NT2/D1 (cell line): ENCODE results near the gene EFNA4.

Experiments used
- DNase-seq: peaks from one replicate; pipeline ENCODE4 v3.0.0-alpha.2; 2011; ENCODE audit warnings: low read depth, low spot score
- H3K27me3 ChIP-seq: 2 replicates; pipeline ENCODE4 v1.6.0; 2011; ENCODE audit warnings: mild to moderate bottlenecking; ENCODE audit not compliant: insufficient read length, insufficient read depth
- H3K36me3 ChIP-seq: 2 replicates; pipeline ENCODE4 v1.6.1; 2011; ENCODE audit warnings: mild to moderate bottlenecking, low read length, mixed read lengths; ENCODE audit not compliant: insufficient read depth, insufficient read length
- H3K4me1 ChIP-seq: 2 replicates; pipeline ENCODE4 v1.5.1; 2011; ENCODE audit not compliant: insufficient read depth, insufficient read length
- H3K4me3 ChIP-seq: 2 replicates; pipeline ENCODE4 v1.5.1; 2011; ENCODE audit warnings: low read depth; ENCODE audit not compliant: insufficient read length
- H3K9ac ChIP-seq: 2 replicates; pipeline ENCODE4 v1.6.0; 2011; ENCODE audit warnings: low read depth; ENCODE audit not compliant: insufficient read length
- H3K9me3 ChIP-seq: 2 replicates; pipeline ENCODE4 v1.5.1; 2011; ENCODE audit warnings: mild to moderate bottlenecking, low read length; ENCODE audit not compliant: insufficient read depth
- SUZ12 ChIP-seq: IDR thresholded peaks from 2 replicates; pipeline ENCODE4 v1.6.1; 2011; ENCODE audit not compliant: insufficient read length, insufficient read depth; ENCODE audit errors: extremely low read depth
- YY1 ChIP-seq: IDR thresholded peaks from 2 replicates; pipeline ENCODE4 v1.6.1; 2011; ENCODE audit not compliant: insufficient read length, insufficient read depth
- ZNF274 ChIP-seq: IDR thresholded peaks from 2 replicates; pipeline ENCODE4 v1.6.1; 2011; ENCODE audit warnings: mild to moderate bottlenecking, low read depth, low read length

The EFNA4 gene

GRCh38 chr1:155043301-155043702 lies 20.2 kb upstream of the EFNA4 start:
- TF ChIP-seq YY1 (no peak), SUZ12 (no peak), ZNF274 (no peak)
- DNase-seq: no peak
- Histone ChIP-seq H3K36me3 (no peaks in the 10 kb centered on the region), H3K4me3 (no peak overlapping the region), H3K4me1 (peaks cover 33% of the 10 kb centered on the region), H3K27me3 (no peaks in the 10 kb centered on the region), H3K9me3 (no peaks in the 10 kb centered on the region), H3K9ac (no peak overlapping the region)

- DNase-seq: no peak
- Histone ChIP-seq H3K27me3 (no peaks in the 10 kb centered on the region), H3K4me1 (peaks cover 33% of the 10 kb centered on the region), H3K36me3 (no peaks in the 10 kb centered on the region), H3K4me3 (no peak overlapping the region), H3K9ac (no peak overlapping the region), H3K9me3 (no peaks in the 10 kb centered on the region)
- no peak for TF ChIP-seq SUZ12
- no peak for TF ChIP-seq YY1
- no peak for TF ChIP-seq ZNF274
Observed at GRCh38 chr1:155043793-155044192, 19.7 kb upstream of the EFNA4 start.

GRCh38 chr1:155044365-155044764 lies 19.2 kb upstream of the EFNA4 start:
- no peaks in the 10 kb centered on the region for H3K36me3 ChIP-seq

GRCh38 chr1:155044812-155045657 lies 18.5 kb upstream of the EFNA4 start:
- peaks cover 40% of the 10 kb centered on the region for H3K4me1 ChIP-seq
- no peaks in the 10 kb centered on the region for H3K36me3 ChIP-seq
- H3K9ac ChIP-seq: peak overlapping the region; percentile 37
- H3K27me3 ChIP-seq: no peaks in the 10 kb centered on the region
- no peak for TF ChIP-seq ZNF274
- no peak for TF ChIP-seq SUZ12
- no peak for TF ChIP-seq YY1
- peak; percentile 90 for DNase-seq
- no peak overlapping the region for H3K4me3 ChIP-seq
- H3K9me3 ChIP-seq: no peaks in the 10 kb centered on the region

More at GRCh38 chr1:155044365-155044764, 19.2 kb upstream of the EFNA4 start:
- TF ChIP-seq SUZ12 (no peak), YY1 (no peak), ZNF274 (no peak)
- no peaks in the 10 kb centered on the region for H3K9me3 ChIP-seq
- no peak for DNase-seq
- no peaks in the 10 kb centered on the region for H3K27me3 ChIP-seq
- H3K4me3 ChIP-seq: no peak overlapping the region
- H3K4me1 ChIP-seq: peaks cover 36% of the 10 kb centered on the region
- peak overlapping the region; percentile 37 for H3K9ac ChIP-seq

GRCh38 chr1:155048449-155049334 lies 14.8 kb upstream of the EFNA4 start:
- TF ChIP-seq SUZ12 (no peak), YY1 (no peak), ZNF274 (no peak)
- no peak overlapping the region for H3K4me3 ChIP-seq
- peaks cover 7% of the 10 kb centered on the region for H3K36me3 ChIP-seq
- DNase-seq: no peak
- H3K27me3 ChIP-seq: peaks cover 18% of the 10 kb centered on the region
- H3K9ac ChIP-seq: no peak overlapping the region
- no peaks in the 10 kb centered on the region for H3K9me3 ChIP-seq
- peaks cover 51% of the 10 kb centered on the region for H3K4me1 ChIP-seq

- Histone ChIP-seq H3K9me3 (no peaks in the 10 kb centered on the region), H3K9ac (peak overlapping the region; percentile 99), H3K36me3 (peaks cover 19% of the 10 kb centered on the region), H3K4me3 (peak overlapping the region; percentile 81), H3K27me3 (peaks cover 18% of the 10 kb centered on the region), H3K4me1 (peaks cover 44% of the 10 kb centered on the region)
- TF ChIP-seq YY1: no peak
- no peak for TF ChIP-seq ZNF274
- TF ChIP-seq SUZ12: no peak
- no peak for DNase-seq
Observed at GRCh38 chr1:155049651-155050559, 13.6 kb upstream of the EFNA4 start.
